CD14-positive monocyte (primary cell): ENCODE data around the gene GPC1. TPM values are rescaled to one million over a fixed set of nuclear protein-coding genes. Genes with fewer than 3 reads are reported as not detected.

Source experiments
- DNase-seq, 3 donors: peaks; one replicate each; pipeline ENCODE4 v3.0.0-alpha.2; 2011 to 2022
- H2AFZ ChIP-seq: 2 replicates; pipeline ENCODE4 v1.6.0; 2012; ENCODE audit warnings: mild to moderate bottlenecking, low read depth, low read length, inconsistent platforms; ENCODE audit not compliant: insufficient read depth, poor library complexity, severe bottlenecking
- H3K27ac ChIP-seq, 2 donors: 1 replicate in 1 of 2; 2 replicates in 1 of 2; pipeline ENCODE4 v1.5.1; 2012 to 2013; ENCODE audit warnings: low read length in 2 of 2, control low read depth in 1 of 2, inconsistent platforms in 1 of 2, low read depth in 1 of 2, mild to moderate bottlenecking in 1 of 2
- H3K27me3 ChIP-seq, 2 donors: one replicate each; pipeline versions ENCODE4 v1.6.0 to v1.6.1; 2011 to 2013; ENCODE audit warnings: low read length in 2 of 2; ENCODE audit not compliant: control insufficient read depth in 2 of 2, insufficient read depth in 2 of 2
- H3K36me3 ChIP-seq, 2 donors: replicated peaks in 1 of 2; 1 replicate in 1 of 2; 2 replicates in 1 of 2; pipeline versions ENCODE4 v1.5.1 to v1.6.1; 2012 to 2013; ENCODE audit warnings: low read length in 2 of 2, control low read depth in 1 of 2, inconsistent platforms in 1 of 2, mild to moderate bottlenecking in 1 of 2; ENCODE audit not compliant: insufficient read depth in 2 of 2, control insufficient read depth in 1 of 2
- H3K4me1 ChIP-seq, 2 donors: 1 replicate in 1 of 2; 2 replicates in 1 of 2; pipeline versions ENCODE4 v1.5.1 to v1.6.1; 2012 to 2013; ENCODE audit warnings: low read length in 2 of 2, control low read depth in 1 of 2, inconsistent platforms in 1 of 2, mild to moderate bottlenecking in 1 of 2, moderate library complexity in 1 of 2; ENCODE audit not compliant: insufficient read depth in 2 of 2, control insufficient read depth in 1 of 2
- H3K4me2 ChIP-seq: replicated peaks from 2 replicates; pipeline ENCODE3; 2012; ENCODE audit warnings: low read length, moderate library complexity, mild to moderate bottlenecking; ENCODE audit not compliant: poor library complexity, severe bottlenecking; ENCODE audit errors: extremely low read depth
- H3K4me3 ChIP-seq, 3 experiments: fragments of 200-600 bp in 1 of 3; sonication (generic) in 1 of 3; replicated peaks in 1 of 3; 1 replicate in 2 of 3; 2 replicates in 1 of 3; pipeline ENCODE4 v1.5.1; 2011 to 2013; ENCODE audit warnings: low read length in 3 of 3, mild to moderate bottlenecking in 3 of 3, control low read depth in 2 of 3, low read depth in 2 of 3, inconsistent platforms in 1 of 3, moderate library complexity in 1 of 3
- H3K79me2 ChIP-seq: 2 replicates; pipeline ENCODE4 v1.6.0; 2012; ENCODE audit warnings: mild to moderate bottlenecking, control low read depth, inconsistent platforms, low read length, moderate library complexity; ENCODE audit not compliant: insufficient read depth
- H3K9ac ChIP-seq: 2 replicates; pipeline ENCODE4 v1.6.0; 2017; ENCODE audit warnings: low read length, mild to moderate bottlenecking; ENCODE audit not compliant: insufficient read depth, poor library complexity, severe bottlenecking
- H3K9me3 ChIP-seq, 2 donors: replicated peaks in 1 of 2; 1 replicate in 1 of 2; 2 replicates in 1 of 2; pipeline versions ENCODE4 v1.5.1 to v1.6.1; 2012 to 2013; ENCODE audit warnings: low read length in 2 of 2, control low read depth in 1 of 2; ENCODE audit not compliant: control insufficient read depth in 1 of 2, insufficient read depth in 1 of 2
- H4K20me1 ChIP-seq: 2 replicates; pipeline ENCODE4 v1.6.0; 2012; ENCODE audit warnings: mild to moderate bottlenecking, low read length, control low read depth, moderate library complexity; ENCODE audit not compliant: insufficient read depth
- H3K27ac Mint-ChIP-seq, 7 donors: one replicate each; pipeline ENCODE4 v1.8.0; 2020; ENCODE audit warnings: mild to moderate bottlenecking in 7 of 7, mixed read lengths in 7 of 7, moderate library complexity in 6 of 7, inconsistent platforms in 2 of 7
- H3K27me3 Mint-ChIP-seq, 3 donors: one replicate each; pipeline ENCODE4 v1.8.0; 2021 to 2022; ENCODE audit warnings: low read depth in 3 of 3, mild to moderate bottlenecking in 3 of 3, mixed read lengths in 3 of 3, moderate library complexity in 3 of 3, inconsistent platforms in 1 of 3
- H3K36me3 Mint-ChIP-seq, 2 donors: one replicate each; pipeline ENCODE4 v1.8.0; 2020; ENCODE audit warnings: mixed read lengths in 2 of 2, inconsistent platforms in 1 of 2, mild to moderate bottlenecking in 1 of 2
- H3K4me1 Mint-ChIP-seq: one replicate; pipeline ENCODE4 v1.8.0; 2020; ENCODE audit warnings: mild to moderate bottlenecking, mixed read lengths
- H3K4me3 Mint-ChIP-seq, 2 donors: one replicate each; pipeline ENCODE4 v1.8.0; 2020; ENCODE audit warnings: mild to moderate bottlenecking in 2 of 2, mixed read lengths in 2 of 2, moderate library complexity in 1 of 2
- H3K9me3 Mint-ChIP-seq, 7 donors: one replicate each; pipeline ENCODE4 v1.8.0; 2020 to 2022; ENCODE audit warnings: mixed read lengths in 7 of 7, mild to moderate bottlenecking in 6 of 7, moderate library complexity in 6 of 7, inconsistent platforms in 2 of 7
- CTCF ChIP-seq: fragments of 200-600 bp; IDR thresholded peaks from one replicate; pipeline ENCODE4 v1.8.0; 2022; ENCODE audit warnings: antibody characterized with exemption, mild to moderate bottlenecking
- WGBS: methylation state at CpG from one replicate; pipeline ENCODE4 v1.1.5; 2013; ENCODE audit warnings: missing lambda C conversion rate; ENCODE audit not compliant: insufficient coverage; 5-methylcytosine and 5-hydroxymethylcytosine counted together
- intact Hi-C, 2 donors: fragments of 100-400 bp; cut with micrococcal nuclease; formaldehyde crosslinking; loops; one replicate each; pipeline versions ENCODE4 v1.15.0 to v1.15.1; 2023
- polyA plus RNA-seq, 3 donors: library from polyadenylated mRNA; depleted of rRNA in 1 of 3; unstranded in 2 of 3; stranded (reverse) in 1 of 3; fragments of 300-500 nt in 2 of 3; fragments of >200 nt in 1 of 3; fragmentation: Illumina TruSeq in 2 of 3; gene quantifications; 1 replicate in 2 of 3; 2 replicates in 1 of 3; pipeline ENCODE4 v1.2.3, GENCODE V29; 2012 to 2021

GPC1 gene
- polyA plus RNA-seq, 3 donors = 0.08 TPM; not detected in 2

DNA sequence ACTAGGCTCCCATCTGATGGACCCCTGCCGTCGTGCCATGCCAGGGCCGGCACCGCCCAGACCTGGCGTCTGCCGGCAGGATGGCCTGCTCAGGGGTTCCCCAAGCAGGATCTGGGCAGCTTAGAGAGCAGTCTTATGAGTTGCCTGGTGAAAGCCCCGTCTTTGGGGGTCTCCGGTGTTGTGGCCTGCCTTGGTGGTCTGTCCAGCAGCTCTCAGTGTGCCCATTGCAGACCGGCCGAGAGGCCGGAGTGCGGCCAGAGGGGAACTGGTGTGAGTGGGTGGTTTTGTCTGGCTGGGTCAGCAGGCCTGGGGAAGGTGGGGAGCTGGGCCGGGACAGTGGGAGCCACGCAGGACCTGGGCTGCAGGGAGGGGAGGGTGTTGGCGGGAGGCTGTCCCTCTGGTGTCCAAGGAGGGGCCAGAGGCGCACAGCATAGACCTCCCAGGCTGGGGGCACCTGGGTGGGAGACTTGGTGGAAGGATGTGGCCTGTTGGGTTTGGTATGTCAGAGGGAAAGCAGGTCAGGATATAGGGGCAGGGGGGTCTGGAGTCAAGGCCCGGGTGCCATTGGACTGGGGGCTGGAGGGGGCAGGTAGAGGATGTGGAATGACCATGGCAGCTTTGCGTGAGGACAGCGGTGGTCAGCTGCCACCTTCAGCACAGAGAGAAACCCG lies 16.5 kb downstream of the GPC1 start:
- no peaks in the 10 kb centered on the region for H3K36me3 ChIP-seq
- H3K4me2 ChIP-seq = no peak overlapping the region
- no peak overlapping the region for H3K27ac ChIP-seq
- Mint-ChIP-seq H3K4me1 (no peaks in the 10 kb centered on the region), H3K27me3 (peaks cover 51 to 77% (median 57%) of the 10 kb centered on the region in 3 donors), H3K27ac (no peak overlapping the region), H3K4me3 (peak overlapping the region in 1 of 2 donors; percentile 73), H3K36me3 (peaks cover 2 to 5% of the 10 kb centered on the region in 2 donors), H3K9me3 (peaks cover 0 to 19% (median 3%) of the 10 kb centered on the region in 7 donors)
- H3K4me1 ChIP-seq = no peaks in the 10 kb centered on the region
- H3K4me3 ChIP-seq = no peak overlapping the region
- no peaks in the 10 kb centered on the region for H3K79me2 ChIP-seq
- DNase-seq = no peak
- no peak overlapping the region for H3K9ac ChIP-seq
- no peak overlapping the region for H2AFZ ChIP-seq
- H3K9me3 ChIP-seq = peaks cover 0 to 13% of the 10 kb centered on the region in 2 donors
- TF ChIP-seq CTCF = no peak
- intact Hi-C loops = no loop called here
- WGBS = 78% methylated on average over 17 of the region's 20 CpGs
- H4K20me1 ChIP-seq = no peaks in the 10 kb centered on the region
- peaks cover 26 to 58% of the 10 kb centered on the region in 2 donors for H3K27me3 ChIP-seq

GRCh38 chr2:240452462-240453256 lies 17.2 kb downstream of the GPC1 start:
- Mint-ChIP-seq H3K27ac (no peak overlapping the region), H3K9me3 (peaks cover 0 to 19% (median 3%) of the 10 kb centered on the region in 7 donors), H3K27me3 (peaks cover 55 to 81% (median 63%) of the 10 kb centered on the region in 3 donors), H3K36me3 (peaks cover 2 to 5% of the 10 kb centered on the region in 2 donors), H3K4me1 (no peaks in the 10 kb centered on the region), H3K4me3 (peak overlapping the region in 1 of 2 donors; percentile 73)
- Histone ChIP-seq H3K79me2 (no peaks in the 10 kb centered on the region), H3K9me3 (peaks cover 0 to 13% of the 10 kb centered on the region in 2 donors), H3K9ac (no peak overlapping the region), H3K4me2 (peak overlapping the region; percentile 50), H3K4me3 (no peak overlapping the region), H4K20me1 (no peaks in the 10 kb centered on the region), H3K36me3 (no peaks in the 10 kb centered on the region), H3K4me1 (no peaks in the 10 kb centered on the region), H2AFZ (no peak overlapping the region), H3K27ac (no peak overlapping the region), H3K27me3 (peaks cover 26 to 65% of the 10 kb centered on the region in 2 donors)
- no peak for DNase-seq
- intact Hi-C loops = no loop called here
- under 1% methylated on average over 98 of the region's 103 CpGs for WGBS
- no peak for TF ChIP-seq CTCF
